T-cell (primary cell): ENCODE results near the gene TEX2. TPM values are rescaled to one million over a fixed set of nuclear protein-coding genes. Genes with fewer than 3 reads are reported as not detected.

ENCODE experiments used
- ATAC-seq, 4 experiments: fragments of 200-7000 bp in 3 of 4; fragments of 150-1000 bp in 1 of 4; cut with Tn5 transposase; replicated peaks in 1 of 4; 1 replicate in 3 of 4; 2 replicates in 1 of 4; pipeline ENCODE4 v1.10.0; 2021; ENCODE audit warnings: moderate library complexity in 3 of 4, mild to moderate bottlenecking in 2 of 4, moderate number of reproducible peaks in 1 of 4
- CTCF ChIA-PET, 2 donors: fragments of 300-600 bp; sonication (Branson Sonifier 250); formaldehyde crosslinking; loops; one replicate each; lab custom pipeline; 2022; ENCODE audit warnings: antibody characterized with exemption in 2 of 2; lab: Charles Lee
- POLR2A ChIA-PET, 2 donors: fragments of 300-600 bp; sonication (Branson Sonifier 250); formaldehyde crosslinking; loops; one replicate each; lab custom pipeline; 2022; ENCODE audit warnings: antibody characterized with exemption in 2 of 2; lab: Charles Lee
- DNase-seq, 35 experiments: peaks; one replicate each; pipeline versions ENCODE4 v3.0.0 to v3.0.0-alpha.2; 2013 to 2023
- H3K27ac ChIP-seq: one replicate; pipeline ENCODE4 v1.5.1; 2013; ENCODE audit warnings: low read length
- H3K27me3 ChIP-seq, 2 experiments: replicated peaks in 1 of 2; 1 replicate in 1 of 2; 2 replicates in 1 of 2; pipeline versions ENCODE4 v1.6.1 to v1.7.0; 2013; ENCODE audit warnings: low read length in 1 of 2, mixed read lengths in 1 of 2; ENCODE audit not compliant: control insufficient read depth in 2 of 2, insufficient read depth in 2 of 2; ENCODE audit errors: extremely low read depth in 1 of 2
- H3K36me3 ChIP-seq, 2 donors: 1 replicate in 1 of 2; 2 replicates in 1 of 2; pipeline versions ENCODE4 v1.6.1 to v1.7.0; 2013; ENCODE audit warnings: low read length in 1 of 2; ENCODE audit not compliant: control insufficient read depth in 2 of 2, insufficient read depth in 1 of 2; ENCODE audit errors: extremely low read depth in 1 of 2
- H3K4me1 ChIP-seq, 2 experiments: 1 replicate in 1 of 2; 2 replicates in 1 of 2; pipeline versions ENCODE4 v1.6.1 to v1.7.0; 2013; ENCODE audit warnings: low read length in 2 of 2, mixed read lengths in 1 of 2; ENCODE audit not compliant: insufficient read depth in 2 of 2, control insufficient read depth in 1 of 2; ENCODE audit errors: extremely low read depth in 1 of 2
- H3K4me3 ChIP-seq, 2 donors: 1 replicate in 1 of 2; 2 replicates in 1 of 2; pipeline versions ENCODE4 v1.5.1 to v1.7.0; 2013; ENCODE audit warnings: mild to moderate bottlenecking in 2 of 2, low read length in 1 of 2, moderate library complexity in 1 of 2; ENCODE audit not compliant: control insufficient read depth in 1 of 2; ENCODE audit errors: extremely low read depth in 1 of 2
- H3K9me3 ChIP-seq: 2 replicates; pipeline ENCODE4 v1.7.0; 2013
- H3K27ac Mint-ChIP-seq, 2 donors: one replicate each; pipeline ENCODE4 v1.8.0; 2020 to 2021; ENCODE audit warnings: mild to moderate bottlenecking in 2 of 2, mixed read lengths in 2 of 2
- H3K27me3 Mint-ChIP-seq, 2 donors: one replicate each; pipeline ENCODE4 v1.8.0; 2021 to 2022; ENCODE audit warnings: mixed read lengths in 2 of 2
- H3K36me3 Mint-ChIP-seq: one replicate; pipeline ENCODE4 v1.8.0; 2021; ENCODE audit warnings: mixed read lengths
- H3K4me1 Mint-ChIP-seq, 3 donors: one replicate each; pipeline ENCODE4 v1.8.0; 2020 to 2022; ENCODE audit warnings: mixed read lengths in 3 of 3, mild to moderate bottlenecking in 1 of 3
- H3K4me3 Mint-ChIP-seq, 3 donors: one replicate each; pipeline ENCODE4 v1.8.0; 2020 to 2022; ENCODE audit warnings: mild to moderate bottlenecking in 3 of 3, mixed read lengths in 3 of 3, moderate library complexity in 3 of 3
- H3K9me3 Mint-ChIP-seq, 3 donors: one replicate each; pipeline ENCODE4 v1.8.0; 2020 to 2022; ENCODE audit warnings: mixed read lengths in 3 of 3
- WGBS: methylation state at CpG from one replicate; pipeline ENCODE4 v1.1.5; 2013; ENCODE audit warnings: missing lambda C conversion rate; ENCODE audit not compliant: insufficient coverage; 5-methylcytosine and 5-hydroxymethylcytosine counted together
- total RNA-seq, 35 experiments: library from RNA in 6 of 35; stranded (reverse) in 6 of 35; fragments of 120-200 nt in 1 of 35; gene quantifications; one replicate each; pipeline versions ENCODE4 v1.2.1 to v1.2.4 and lab custom pipeline; 2013 to 2026

The TEX2 gene
- total RNA-seq, 5 donors from 2014 or later (not counting 1 experiment from before 2014, with no cell fraction given), result 12.5 to 16.4 (median 14.8) TPM

DNA sequence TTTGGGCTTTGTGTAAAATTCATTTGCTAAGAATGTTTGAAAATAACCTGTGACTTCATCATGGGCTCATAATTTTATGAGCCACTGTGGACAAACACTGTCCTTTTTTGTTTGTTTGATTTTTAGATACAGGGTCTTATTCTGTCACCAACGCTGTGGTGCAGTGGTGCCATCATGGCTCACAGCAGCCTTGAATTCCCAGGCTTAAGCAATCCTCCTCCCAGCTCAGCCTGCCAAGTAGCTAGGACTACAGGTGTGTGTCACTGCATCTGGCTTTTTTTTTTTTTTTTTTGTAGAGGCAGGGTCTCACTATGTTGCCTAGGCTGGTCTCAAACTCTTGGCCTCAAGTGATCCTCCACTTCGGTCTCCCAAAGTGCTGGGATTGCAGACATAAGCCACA is 8.3 kb downstream of the TEX2 start:
- CTCF ChIA-PET, result no interaction called here
- H3K4me3 Mint-ChIP-seq, result no peak overlapping the region
- WGBS, result 100% methylated on average over 1 of the region's 2 CpGs

GRCh38 chr17:64253470-64253869 is 9.6 kb downstream of the TEX2 start:
- no peaks in the 10 kb centered on the region for H3K9me3 ChIP-seq
- no peak overlapping the region for H3K27ac Mint-ChIP-seq
- H3K9me3 Mint-ChIP-seq, result no peaks in the 10 kb centered on the region
- H3K27me3 Mint-ChIP-seq, result no peaks in the 10 kb centered on the region
- ChIA-PET CTCF (no interaction called here), POLR2A (interaction anchor here in 1 of 2 donors (0.5 kb wide), 1 partner anchor 51 kb away, joined by 6 read pairs; no protein-coding TSS in a partner anchor)
- no peak overlapping the region for H3K4me3 Mint-ChIP-seq
- peaks cover 11 to 36% (median 15%) of the 10 kb centered on the region in 3 donors for H3K4me1 Mint-ChIP-seq
- no peak for DNase-seq
- no peak overlapping the region for H3K27ac ChIP-seq
- ATAC-seq, result no peak
- H3K4me1 ChIP-seq, result no peaks in the 10 kb centered on the region
- no peaks in the 10 kb centered on the region for H3K36me3 ChIP-seq
- peaks cover 3% of the 10 kb centered on the region for H3K36me3 Mint-ChIP-seq
- H3K4me3 ChIP-seq, result no peak overlapping the region
- no peaks in the 10 kb centered on the region for H3K27me3 ChIP-seq
- WGBS, result 20% methylated on average over 1 of the region's 5 CpGs

More for the DNA sequence above, 8.3 kb downstream of the TEX2 start:
- no peaks in the 10 kb centered on the region for H3K27me3 Mint-ChIP-seq
- no peaks in the 10 kb centered on the region for H3K27me3 ChIP-seq
- DNase-seq (no peak), ATAC-seq (no peak)
- no peaks in the 10 kb centered on the region for H3K4me1 ChIP-seq
- no peak overlapping the region for H3K27ac ChIP-seq
- peaks cover 12 to 35% (median 15%) of the 10 kb centered on the region in 3 donors for H3K4me1 Mint-ChIP-seq
- peaks cover 3% of the 10 kb centered on the region for H3K36me3 Mint-ChIP-seq
- no peaks in the 10 kb centered on the region for H3K9me3 Mint-ChIP-seq
- POLR2A ChIA-PET, result no interaction called here
- H3K4me3 ChIP-seq, result no peak overlapping the region
- H3K9me3 ChIP-seq, result no peaks in the 10 kb centered on the region
- no peaks in the 10 kb centered on the region for H3K36me3 ChIP-seq
- no peak overlapping the region for H3K27ac Mint-ChIP-seq

DNA sequence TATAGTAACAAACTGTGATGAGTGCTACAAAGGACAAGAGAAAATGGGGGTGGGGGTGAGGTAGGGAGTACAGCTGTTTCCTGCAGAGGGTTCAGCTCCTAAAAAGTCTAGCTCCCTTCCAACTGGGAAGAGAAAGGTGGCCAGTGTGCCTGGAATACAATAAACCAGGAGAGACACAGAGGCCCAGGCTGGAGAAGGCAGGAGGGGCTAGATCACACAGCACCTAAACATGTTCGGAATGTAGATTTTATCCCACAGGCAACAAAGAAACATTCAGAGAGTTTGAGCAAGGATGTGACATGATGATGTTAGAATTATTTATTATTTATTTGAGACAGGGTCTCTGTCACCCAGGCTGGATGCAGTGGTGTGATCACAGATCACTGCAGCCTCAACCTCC is 10.2 kb downstream of the TEX2 start:
- Mint-ChIP-seq H3K4me1 (peaks cover 11 to 36% (median 16%) of the 10 kb centered on the region in 3 donors), H3K9me3 (no peaks in the 10 kb centered on the region), H3K27me3 (no peaks in the 10 kb centered on the region), H3K27ac (no peak overlapping the region), H3K36me3 (peaks cover 3% of the 10 kb centered on the region), H3K4me3 (no peak overlapping the region)
- Histone ChIP-seq H3K4me1 (no peaks in the 10 kb centered on the region), H3K27ac (no peak overlapping the region), H3K36me3 (no peaks in the 10 kb centered on the region), H3K9me3 (no peaks in the 10 kb centered on the region), H3K27me3 (no peaks in the 10 kb centered on the region), H3K4me3 (no peak overlapping the region)
- 100% methylated on average over 1 of the region's 1 CpG for WGBS
- POLR2A ChIA-PET, result interaction anchor here in 1 of 2 donors (0.6 kb wide), 1 partner anchor 59 kb away, joined by 4 read pairs; no protein-coding TSS in a partner anchor
- DNase-seq, result no peak
- CTCF ChIA-PET, result no interaction called here
- ATAC-seq, result no peak

GRCh38 chr17:64250233-64250835 is 12.7 kb downstream of the TEX2 start:
- H3K4me1 Mint-ChIP-seq, result peaks cover 7 to 25% (median 12%) of the 10 kb centered on the region in 3 donors
- H3K9me3 Mint-ChIP-seq, result no peaks in the 10 kb centered on the region
- no peak overlapping the region for H3K27ac ChIP-seq
- POLR2A ChIA-PET, result no interaction called here
- ATAC-seq (no peak), DNase-seq (no peak)
- H3K4me3 ChIP-seq, result no peak overlapping the region
- no peak overlapping the region for H3K27ac Mint-ChIP-seq
- H3K36me3 Mint-ChIP-seq, result peaks cover 7% of the 10 kb centered on the region
- no peaks in the 10 kb centered on the region for H3K27me3 ChIP-seq
- CTCF ChIA-PET, result interaction anchor here in 1 of 2 donors (0.6 kb wide), 1 partner anchor 1968 kb away, joined by 3 read pairs; no protein-coding TSS in a partner anchor
- no peaks in the 10 kb centered on the region for H3K4me1 ChIP-seq
- H3K27me3 Mint-ChIP-seq, result no peaks in the 10 kb centered on the region
- no peaks in the 10 kb centered on the region for H3K36me3 ChIP-seq
- no peaks in the 10 kb centered on the region for H3K9me3 ChIP-seq
- WGBS, result 100% methylated on average over 2 of the region's 4 CpGs
- H3K4me3 Mint-ChIP-seq, result no peak overlapping the region

DNA sequence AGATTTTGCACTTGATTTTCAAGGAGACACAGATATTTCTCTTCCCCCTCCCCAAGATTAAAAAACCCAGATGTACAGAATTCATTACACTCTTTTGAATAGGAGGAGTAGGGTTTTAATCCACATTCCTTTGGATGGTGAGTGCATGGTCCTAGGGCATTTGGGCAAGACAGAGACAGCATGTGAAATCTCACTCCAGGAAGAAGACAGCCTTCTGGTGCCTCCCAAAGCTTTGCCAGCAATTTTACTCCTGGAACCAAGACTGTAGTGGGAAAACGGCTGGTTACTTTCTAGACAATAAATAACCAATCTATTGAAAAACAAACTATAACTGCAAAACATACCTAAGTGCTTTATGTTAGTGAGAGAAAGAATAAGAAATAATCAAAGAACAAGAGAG is 15.2 kb downstream of the TEX2 start:
- no peak for ATAC-seq
- Histone ChIP-seq H3K4me3 (no peak overlapping the region), H3K27ac (no peak overlapping the region), H3K36me3 (no peaks in the 10 kb centered on the region), H3K4me1 (no peaks in the 10 kb centered on the region), H3K9me3 (no peaks in the 10 kb centered on the region), H3K27me3 (no peaks in the 10 kb centered on the region)
- DNase-seq, result no peak
- Mint-ChIP-seq H3K4me1 (peaks cover 10 to 28% (median 10%) of the 10 kb centered on the region in 3 donors), H3K9me3 (no peaks in the 10 kb centered on the region), H3K4me3 (no peak overlapping the region), H3K27me3 (no peaks in the 10 kb centered on the region), H3K36me3 (peaks cover 4% of the 10 kb centered on the region), H3K27ac (no peak overlapping the region)
- ChIA-PET CTCF (interaction anchor here in 1 of 2 donors (0.7 kb wide), 1 partner anchor 265 kb away, joined by 3 read pairs; no protein-coding TSS in a partner anchor), POLR2A (no interaction called here)
- WGBS, result no CpG with 5 or more reads among the region's 1 CpG

DNA sequence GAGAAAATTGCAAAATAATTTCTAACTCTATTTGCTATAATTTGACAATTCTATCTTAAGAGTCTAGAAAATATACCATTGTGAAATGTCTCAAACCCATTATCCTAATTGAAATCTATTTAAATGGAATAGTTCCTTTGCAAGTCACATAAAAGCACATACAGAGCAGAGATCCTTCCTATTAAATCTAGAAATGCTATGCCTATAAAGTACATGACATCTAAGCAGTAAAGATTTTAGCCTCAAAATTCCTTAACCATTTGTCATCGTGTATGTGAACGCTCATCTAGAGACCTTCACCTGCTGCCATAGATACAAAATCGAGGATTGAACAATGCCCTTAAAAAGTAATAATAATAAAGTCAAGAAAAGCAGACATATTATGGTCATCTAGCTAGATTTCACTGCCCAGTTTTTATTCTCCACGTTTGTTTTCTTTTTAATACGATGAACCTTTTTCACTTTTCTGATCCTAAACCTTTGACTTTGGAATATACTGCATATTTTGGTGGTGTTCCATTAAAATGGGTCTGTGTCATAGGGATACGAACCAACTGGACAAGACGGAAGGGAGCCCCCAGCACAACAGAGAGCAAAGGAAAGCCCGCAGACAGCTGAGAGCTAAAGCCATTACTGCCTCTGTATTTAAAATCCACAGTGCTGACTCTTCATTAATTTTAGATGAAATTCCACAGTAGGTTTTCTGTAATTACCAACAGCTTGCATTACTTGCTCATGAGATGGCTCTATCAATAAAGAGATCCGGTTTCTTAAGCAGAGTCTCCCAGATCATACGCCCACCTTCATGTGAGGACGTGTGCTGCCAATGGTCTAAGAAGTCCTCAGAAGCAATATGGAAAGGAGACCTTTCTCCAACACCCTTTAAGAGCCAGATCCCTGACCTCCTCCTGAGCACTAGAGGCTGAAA is 17.6 kb downstream of the TEX2 start:
- Mint-ChIP-seq H3K36me3 (peaks cover 4% of the 10 kb centered on the region), H3K27ac (no peak overlapping the region), H3K9me3 (no peaks in the 10 kb centered on the region), H3K4me3 (no peak overlapping the region), H3K27me3 (no peaks in the 10 kb centered on the region), H3K4me1 (peaks cover 11 to 20% (median 16%) of the 10 kb centered on the region in 3 donors)
- ChIA-PET POLR2A (no interaction called here), CTCF (no interaction called here)
- Histone ChIP-seq H3K9me3 (no peaks in the 10 kb centered on the region), H3K27me3 (no peaks in the 10 kb centered on the region), H3K27ac (no peak overlapping the region), H3K36me3 (no peaks in the 10 kb centered on the region), H3K4me1 (peaks cover 0 to 2% of the 10 kb centered on the region in 2 experiments), H3K4me3 (no peak overlapping the region)
- WGBS, result 90% methylated on average over 2 of the region's 11 CpGs
- DNase-seq, result no peak
- no peak for ATAC-seq
